ENCODE results near the gene RABGAP1L. TPM values are rescaled to one million over a fixed set of nuclear protein-coding genes. Genes with fewer than 3 reads are reported as not detected.
"Not testable (repeated sequence)": the region's sequence is repeated elsewhere in the genome, so short reads cannot be mapped to it uniquely, and the experiment has no call there.

Gene RABGAP1L
- total and polyA plus RNA-seq, 10 donors, result 30.3 to 125 (median 77.7) TPM

DNA sequence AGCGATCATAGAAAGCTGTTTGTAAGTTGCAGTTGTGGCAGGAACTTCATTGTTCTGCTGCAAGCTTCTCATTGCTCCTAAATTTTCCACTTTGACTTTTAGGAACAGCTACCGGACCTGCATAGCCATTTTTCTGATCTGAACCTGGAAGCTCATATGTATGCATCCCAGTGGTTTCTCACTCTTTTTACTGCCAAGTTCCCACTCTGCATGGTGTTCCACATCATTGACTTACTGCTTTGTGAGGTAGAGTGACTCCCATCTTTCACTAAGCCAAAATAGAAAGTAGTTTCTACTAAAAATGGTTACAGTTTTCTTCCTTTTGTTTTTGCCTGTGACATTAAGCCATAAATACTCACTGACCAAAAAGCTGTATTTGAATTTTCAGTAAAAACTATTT, 542.7 kb downstream of the RABGAP1L start:
- no peak overlapping the region for H3K4me3 ChIP-seq
- DNase-seq, result no peak
- intact Hi-C loops (cut with DNase I; ENCODE audit: low total_unique reads), result no loop called here
- no peak overlapping the region for H3K27ac ChIP-seq
- no peaks in the 10 kb centered on the region for H3K4me1 ChIP-seq
- no peaks in the 10 kb centered on the region for H3K9me3 ChIP-seq
- H3K27me3 ChIP-seq (replicated peaks in 1 of 7), result no peaks in the 10 kb centered on the region
- TF ChIP-seq POLR2AphosphoS5 (IDR thresholded peaks at IDR 0.05) (no peak), POLR2A (IDR thresholded peaks at IDR 0.05) (no peak)
- TF ChIP-seq, protein P1, sequence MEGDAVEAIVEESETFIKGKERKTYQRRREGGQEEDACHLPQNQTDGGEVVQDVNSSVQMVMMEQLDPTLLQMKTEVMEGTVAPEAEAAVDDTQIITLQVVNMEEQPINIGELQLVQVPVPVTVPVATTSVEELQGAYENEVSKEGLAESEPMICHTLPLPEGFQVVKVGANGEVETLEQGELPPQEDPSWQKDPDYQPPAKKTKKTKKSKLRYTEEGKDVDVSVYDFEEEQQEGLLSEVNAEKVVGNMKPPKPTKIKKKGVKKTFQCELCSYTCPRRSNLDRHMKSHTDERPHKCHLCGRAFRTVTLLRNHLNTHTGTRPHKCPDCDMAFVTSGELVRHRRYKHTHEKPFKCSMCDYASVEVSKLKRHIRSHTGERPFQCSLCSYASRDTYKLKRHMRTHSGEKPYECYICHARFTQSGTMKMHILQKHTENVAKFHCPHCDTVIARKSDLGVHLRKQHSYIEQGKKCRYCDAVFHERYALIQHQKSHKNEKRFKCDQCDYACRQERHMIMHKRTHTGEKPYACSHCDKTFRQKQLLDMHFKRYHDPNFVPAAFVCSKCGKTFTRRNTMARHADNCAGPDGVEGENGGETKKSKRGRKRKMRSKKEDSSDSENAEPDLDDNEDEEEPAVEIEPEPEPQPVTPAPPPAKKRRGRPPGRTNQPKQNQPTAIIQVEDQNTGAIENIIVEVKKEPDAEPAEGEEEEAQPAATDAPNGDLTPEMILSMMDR (IDR thresholded peaks at IDR 0.05 in 8 of 11, conservative IDR thresholded peaks at IDR 0.05 in 3 of 11), result no peak
- H3K36me3 ChIP-seq, result peaks cover 0 to 18% (median 0%) of the 10 kb centered on the region in 6 donors
- 92 to 99% (median 95%) methylated on average over 2 of the region's 2 CpGs for WGBS, 5 donors

DNA sequence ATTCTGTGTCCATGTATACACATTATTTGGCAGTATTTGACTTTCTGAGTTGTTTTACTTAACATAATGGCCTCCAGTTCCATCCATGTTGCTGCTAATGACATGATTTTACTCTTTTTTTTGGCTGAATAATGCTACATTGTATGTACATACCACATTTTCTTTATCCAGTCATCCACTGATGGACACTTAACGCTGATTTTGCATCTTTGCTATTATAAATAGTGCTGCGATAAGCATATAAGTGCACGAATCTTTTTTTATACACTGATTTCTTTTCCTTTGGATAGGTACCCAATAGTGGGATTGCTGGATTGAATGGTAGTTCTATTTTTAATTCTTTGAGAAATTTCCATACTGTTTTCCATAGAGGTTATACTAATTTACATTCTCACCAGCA, 544.0 kb downstream of the RABGAP1L start:
- TF ChIP-seq POLR2A (IDR thresholded peaks at IDR 0.05) (no peak), POLR2AphosphoS5 (IDR thresholded peaks at IDR 0.05) (no peak)
- TF ChIP-seq, protein P1 (IDR thresholded peaks at IDR 0.05 in 8 of 11, conservative IDR thresholded peaks at IDR 0.05 in 3 of 11), result no peak
- Histone ChIP-seq H3K4me3 (no peak overlapping the region), H3K27me3 (replicated peaks in 1 of 7) (no peaks in the 10 kb centered on the region), H3K4me1 (no peaks in the 10 kb centered on the region), H3K27ac (no peak overlapping the region), H3K36me3 (peaks cover 0 to 25% (median 0%) of the 10 kb centered on the region in 6 donors), H3K9me3 (no peaks in the 10 kb centered on the region)
- DNase-seq, result no peak
- WGBS, 5 donors, result 95 to 99% (median 98%) methylated on average over 3 of the region's 3 CpGs
- intact Hi-C loops (cut with DNase I; ENCODE audit: low total_unique reads), result no loop called here

DNA sequence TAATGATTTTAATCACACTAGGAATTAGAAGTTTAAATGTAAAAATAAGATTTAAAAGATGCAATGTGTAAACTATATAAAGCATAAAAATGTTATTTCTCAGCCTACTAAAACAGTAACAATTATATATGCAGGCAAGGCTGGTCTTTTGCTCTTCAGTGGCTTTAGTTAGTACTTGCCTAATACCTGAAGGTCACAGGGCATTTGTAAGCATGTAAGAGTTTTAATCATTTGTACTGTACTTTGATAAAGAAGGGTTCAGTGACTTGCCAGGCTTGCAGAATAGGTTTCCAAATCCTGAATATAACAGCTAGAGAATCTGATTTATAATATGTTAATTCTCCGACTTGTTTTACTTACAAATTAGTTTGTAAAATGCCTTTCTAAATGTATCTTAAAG, 545.0 kb downstream of the RABGAP1L start:
- H3K9me3 ChIP-seq, result peaks cover 0 to 5% (median 0%) of the 10 kb centered on the region in 8 donors
- TF ChIP-seq POLR2AphosphoS5 (IDR thresholded peaks at IDR 0.05), result no peak
- no peak for TF ChIP-seq POLR2A (IDR thresholded peaks at IDR 0.05)
- TF ChIP-seq, protein P1 (IDR thresholded peaks at IDR 0.05 in 8 of 11, conservative IDR thresholded peaks at IDR 0.05 in 3 of 11), result no peak
- 95 to 98% (median 98%) methylated on average over 1 of the region's 1 CpG for WGBS, 5 donors
- peaks cover 0 to 31% (median 0%) of the 10 kb centered on the region in 6 donors for H3K36me3 ChIP-seq
- H3K4me3 ChIP-seq, result no peak overlapping the region
- intact Hi-C loops (cut with DNase I; ENCODE audit: low total_unique reads), result no loop called here
- DNase-seq, result no peak
- no peaks in the 10 kb centered on the region for H3K27me3 ChIP-seq (replicated peaks in 1 of 7)
- no peaks in the 10 kb centered on the region for H3K4me1 ChIP-seq
- no peak overlapping the region for H3K27ac ChIP-seq

DNA sequence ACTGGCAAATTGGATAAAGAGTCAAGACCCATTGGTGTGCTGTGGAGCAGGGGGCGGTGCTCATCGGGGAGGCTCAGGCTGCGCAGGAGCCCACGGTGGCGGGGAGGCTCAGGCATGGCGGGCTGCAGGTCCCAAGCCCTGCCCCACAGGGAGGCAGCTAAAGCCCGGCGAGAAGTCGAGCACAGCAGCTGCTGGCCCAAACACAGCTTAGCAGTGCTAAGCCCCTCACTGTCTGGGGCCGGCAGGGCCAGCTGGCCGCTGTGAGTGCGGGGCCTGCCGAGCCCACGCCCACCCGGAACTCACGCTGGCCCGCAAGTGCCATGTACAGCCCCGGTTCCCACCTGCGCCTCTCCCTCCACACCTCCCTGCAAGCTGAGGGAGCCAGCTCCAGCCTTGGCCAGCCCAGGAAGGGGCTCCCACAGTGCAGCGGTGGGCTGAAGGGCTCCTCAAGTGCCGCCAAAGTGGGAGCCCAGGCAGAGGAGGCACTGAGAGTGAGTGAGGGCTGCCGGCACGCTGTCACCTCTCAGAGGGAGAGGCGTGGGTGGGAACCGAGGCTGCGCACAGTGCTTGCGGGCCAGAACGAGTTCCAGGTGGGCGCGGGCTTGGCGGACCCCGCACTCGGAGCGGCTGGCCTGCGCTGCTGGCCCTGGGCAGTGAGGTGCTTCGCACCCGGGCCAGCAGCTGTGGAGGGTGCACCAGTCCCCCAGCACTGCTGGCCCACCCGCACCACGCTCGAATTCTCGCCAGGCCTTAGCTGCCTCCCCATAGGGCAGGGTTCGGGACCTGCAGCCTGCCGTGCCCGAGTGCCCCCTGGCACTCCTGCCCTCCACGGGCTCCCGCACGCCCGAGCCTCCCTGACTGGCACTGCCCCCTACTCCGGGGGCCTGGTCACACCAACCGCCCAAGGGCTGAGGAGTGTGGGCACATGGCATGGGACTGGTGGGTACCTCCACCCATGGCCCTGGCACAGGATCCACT, 551.8 kb downstream of the RABGAP1L start:
- H3K4me1 ChIP-seq, result no peaks in the 10 kb centered on the region
- intact Hi-C loops (cut with DNase I; ENCODE audit: low total_unique reads), result no loop called here
- H3K9me3 ChIP-seq, result peaks cover 0 to 14% (median 0%) of the 10 kb centered on the region in 8 donors
- DNase-seq, result no peak
- 97 to 98% (median 97%) methylated on average over 29 to 50 of the region's 50 CpGs for WGBS, 5 donors
- no peak overlapping the region for H3K27ac ChIP-seq
- no peaks in the 10 kb centered on the region for H3K27me3 ChIP-seq (replicated peaks in 1 of 7)
- peaks cover 0 to 42% (median 0%) of the 10 kb centered on the region in 6 donors for H3K36me3 ChIP-seq
- no peak overlapping the region for H3K4me3 ChIP-seq
- TF ChIP-seq POLR2AphosphoS5 (IDR thresholded peaks at IDR 0.05) (no peak), POLR2A (IDR thresholded peaks at IDR 0.05) (no peak)
- TF ChIP-seq, protein P1 (IDR thresholded peaks at IDR 0.05 in 8 of 11, conservative IDR thresholded peaks at IDR 0.05 in 3 of 11), result no peak

DNA sequence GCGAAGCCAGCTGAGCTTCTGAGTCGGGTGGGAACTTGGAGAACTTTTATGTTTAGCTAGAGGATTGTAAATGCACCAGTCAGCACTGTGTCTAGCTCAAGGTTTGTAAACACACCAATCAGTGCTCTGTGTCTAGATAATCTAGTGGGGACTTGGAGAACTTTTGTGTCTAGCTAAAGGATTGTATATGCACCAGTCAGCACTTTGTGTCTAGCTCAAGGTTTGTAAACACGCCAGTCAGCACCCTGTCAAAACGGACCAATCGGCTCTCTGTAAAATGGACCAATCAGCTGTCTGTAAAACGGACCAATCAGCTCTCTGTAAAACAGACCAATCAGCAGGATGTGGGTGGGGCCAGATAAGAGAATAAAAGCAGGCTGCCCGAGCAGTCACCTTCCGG, 552.5 kb downstream of the RABGAP1L start:
- Histone ChIP-seq H3K36me3 (peaks cover 0 to 42% (median 0%) of the 10 kb centered on the region in 6 donors), H3K9me3 (peaks cover 0 to 14% (median 0%) of the 10 kb centered on the region in 8 donors)
- WGBS, 5 donors, result 93 to 98% (median 97%) methylated on average over 8 of the region's 8 CpGs
- DNase-seq; intact Hi-C loops (cut with DNase I; ENCODE audit: low total_unique reads); H3K27ac ChIP-seq; H3K4me1 ChIP-seq; H3K27me3 ChIP-seq (replicated peaks in 1 of 7); H3K4me3 ChIP-seq: not testable (repeated sequence)

All from spleen (tissue), 11 donors.